HG02884 (cell line): Measurements from ENCODE around the gene PEX12.
"Not testable (repeated sequence)": the region's sequence is repeated elsewhere in the genome, so short reads cannot be mapped to it uniquely, and the experiment has no call there.

Experiments used
- ATAC-seq: cut with Tn5 transposase; IDR thresholded peaks from one replicate; pipeline ENCODE4 v1.9.1; 2021; ENCODE audit warnings: mild to moderate bottlenecking, moderate library complexity; ENCODE audit not compliant: unreplicated experiment

PEX12 gene

DNA sequence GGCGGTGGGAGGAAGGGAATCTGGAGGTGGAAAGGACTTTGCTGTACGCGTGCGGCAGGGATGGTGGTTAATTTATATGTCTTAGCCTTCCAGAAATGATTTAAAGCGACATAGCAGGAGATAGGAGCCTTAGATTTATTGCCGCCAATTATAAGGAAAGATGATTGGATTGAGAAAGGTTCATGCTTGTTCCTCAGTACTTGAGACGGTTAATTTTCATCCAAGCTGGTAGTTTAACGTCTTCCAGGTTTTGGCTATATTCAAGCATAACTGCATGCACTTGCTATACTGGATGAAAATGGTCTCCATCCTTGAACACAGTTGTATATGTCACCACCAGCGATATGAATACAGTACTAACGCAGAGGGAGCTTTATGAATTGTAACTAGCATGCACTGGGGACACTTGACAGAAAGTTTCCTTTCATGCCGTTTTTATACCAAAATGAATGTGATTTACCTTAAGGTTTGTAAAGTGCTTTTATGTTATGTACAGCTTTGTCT is 610 bp upstream of the PEX12 start:
- ATAC-seq: no peak

DNA sequence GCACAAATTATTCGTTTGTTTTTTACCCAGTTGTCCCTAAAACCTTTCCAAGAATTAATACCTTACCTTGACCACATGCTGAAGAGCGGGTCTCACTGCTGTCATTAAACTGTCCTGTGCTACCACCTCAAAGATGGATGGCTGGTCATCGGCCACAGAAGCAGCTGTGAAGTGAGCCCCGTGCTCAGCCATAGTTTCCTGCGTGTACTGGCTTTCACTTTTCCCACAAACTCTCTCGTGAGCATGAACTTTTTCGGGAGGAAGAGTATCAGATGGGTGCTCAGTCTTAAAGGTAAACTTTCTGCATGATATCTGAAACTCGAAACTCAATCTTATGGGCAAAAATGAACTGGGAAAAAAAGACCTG is 558 bp downstream of the PEX12 start:
- ATAC-seq: no peak

DNA sequence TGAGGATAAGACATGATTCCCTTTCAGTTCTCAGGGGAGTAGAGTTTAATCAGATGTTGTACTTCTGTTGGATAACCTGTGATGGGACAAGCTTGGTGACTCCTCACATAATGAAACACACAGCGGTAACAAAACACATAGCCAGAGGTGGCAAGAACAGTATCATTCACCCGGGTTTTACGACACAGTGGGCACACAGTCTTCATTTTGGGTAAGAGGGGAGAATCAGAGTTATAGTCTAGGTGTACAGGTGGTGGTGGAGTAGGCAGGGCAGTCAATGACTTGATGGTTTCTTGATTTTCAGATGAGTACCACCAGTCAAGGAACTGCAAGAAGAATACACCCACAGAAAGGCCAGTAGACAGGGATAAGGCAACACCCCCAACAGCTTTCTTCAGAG is 2.6 kb downstream of the PEX12 start:
- no peak for ATAC-seq

DNA sequence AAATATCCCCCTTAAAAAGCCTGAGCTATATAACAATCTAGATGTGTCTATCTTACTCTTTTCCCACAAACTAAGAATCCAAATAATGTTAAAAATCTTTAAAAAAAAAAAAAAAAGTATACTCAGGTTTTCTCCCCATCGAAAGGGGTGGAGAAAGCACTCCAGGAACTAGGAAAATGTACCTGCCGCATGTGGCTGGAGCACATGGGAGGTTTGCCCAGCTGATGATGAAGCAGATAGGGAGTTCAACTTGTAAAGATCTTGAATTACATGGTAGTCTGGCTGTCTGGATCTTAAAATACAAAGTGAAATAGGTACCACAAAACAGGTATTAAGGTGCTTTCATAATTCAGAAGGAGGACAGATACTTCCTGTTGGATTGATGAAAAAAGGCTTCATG is 9.0 kb downstream of the PEX12 start:
- ATAC-seq: no peak

DNA sequence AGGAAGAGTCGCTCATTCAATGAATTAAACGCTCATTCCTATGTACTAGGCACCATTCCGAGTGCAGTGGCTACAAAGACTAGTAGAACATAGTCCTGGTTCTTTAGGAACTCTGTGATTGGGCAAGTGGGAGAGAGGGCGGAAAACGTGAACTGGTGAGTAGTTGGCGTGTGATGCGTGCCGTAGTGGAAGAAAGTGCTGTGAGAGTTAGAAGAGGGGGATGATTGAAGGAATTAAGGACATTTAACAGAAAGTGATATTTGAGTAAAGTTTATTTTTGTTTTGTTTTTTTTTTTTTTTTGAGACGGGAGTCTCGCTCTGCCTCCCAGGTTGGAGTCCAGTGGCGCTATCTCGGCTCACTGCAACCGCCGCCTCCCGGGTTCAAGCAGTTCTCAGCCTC is 9.8 kb downstream of the PEX12 start:
- ATAC-seq: no peak

DNA sequence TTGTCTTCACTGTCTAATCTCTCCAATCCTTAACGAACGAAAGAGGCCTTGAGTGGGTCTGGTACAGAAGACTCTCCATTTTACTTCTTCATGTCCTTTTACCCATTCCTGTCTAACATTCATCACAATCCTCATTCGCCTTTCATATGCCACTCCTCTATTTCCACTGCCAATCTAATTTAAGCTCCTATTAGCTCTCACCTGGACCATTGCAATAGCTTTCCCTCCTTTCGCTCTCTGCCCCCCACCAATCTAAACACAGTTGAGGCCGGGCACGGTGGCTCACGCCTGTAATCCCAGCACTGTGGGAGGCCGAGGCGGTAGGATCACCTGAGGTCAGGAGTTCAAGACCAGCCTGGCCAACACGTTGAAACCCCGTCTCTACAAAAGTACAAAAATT is 11.4 kb downstream of the PEX12 start:
- ATAC-seq: no peak

DNA sequence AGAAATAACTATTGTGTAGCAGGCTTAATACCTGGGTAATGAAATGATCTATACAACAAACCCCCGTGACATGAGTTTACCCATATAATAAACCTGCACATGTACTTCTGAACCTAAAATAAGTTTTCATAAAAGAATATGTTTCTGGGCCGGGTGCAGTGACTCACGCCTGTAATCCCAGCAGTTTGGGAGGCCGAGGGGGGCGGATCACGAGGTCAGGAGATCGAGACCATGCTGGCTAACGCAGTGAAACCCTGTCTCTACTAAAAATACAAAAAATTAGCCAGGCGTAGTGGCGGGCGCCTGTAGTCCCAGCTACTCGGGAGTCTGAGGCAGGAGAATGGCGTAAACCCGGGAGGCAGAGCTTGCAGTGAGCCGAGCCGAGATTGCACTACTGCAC is 15.2 kb downstream of the PEX12 start:
- ATAC-seq: not testable (repeated sequence)

DNA sequence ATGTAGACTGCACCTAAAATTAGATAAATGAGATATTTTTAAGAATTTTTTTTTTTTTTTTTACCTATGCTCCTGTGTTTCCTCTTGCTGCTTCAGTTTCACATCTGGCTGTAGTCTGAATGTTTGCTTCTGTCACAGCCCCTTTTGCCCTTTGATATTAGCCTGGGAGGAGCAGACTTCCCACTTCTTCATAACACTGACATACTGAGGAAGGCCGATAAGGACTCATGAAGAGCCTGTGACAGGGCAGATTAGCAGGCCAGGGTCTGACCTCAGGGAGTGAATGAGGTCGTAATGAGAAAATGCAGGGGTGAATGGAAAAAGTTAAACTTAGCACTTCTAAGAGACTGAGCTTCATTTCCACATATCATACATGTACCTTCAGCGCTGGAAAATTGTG is 17.7 kb downstream of the PEX12 start, which contains the start of gene SLFN14:
SLFN14 (minus strand) TSS at position 117 of the 400 bp plus-strand sequence. CDS start 2,757 bp downstream, outside the sequence.
- no peak for ATAC-seq

DNA sequence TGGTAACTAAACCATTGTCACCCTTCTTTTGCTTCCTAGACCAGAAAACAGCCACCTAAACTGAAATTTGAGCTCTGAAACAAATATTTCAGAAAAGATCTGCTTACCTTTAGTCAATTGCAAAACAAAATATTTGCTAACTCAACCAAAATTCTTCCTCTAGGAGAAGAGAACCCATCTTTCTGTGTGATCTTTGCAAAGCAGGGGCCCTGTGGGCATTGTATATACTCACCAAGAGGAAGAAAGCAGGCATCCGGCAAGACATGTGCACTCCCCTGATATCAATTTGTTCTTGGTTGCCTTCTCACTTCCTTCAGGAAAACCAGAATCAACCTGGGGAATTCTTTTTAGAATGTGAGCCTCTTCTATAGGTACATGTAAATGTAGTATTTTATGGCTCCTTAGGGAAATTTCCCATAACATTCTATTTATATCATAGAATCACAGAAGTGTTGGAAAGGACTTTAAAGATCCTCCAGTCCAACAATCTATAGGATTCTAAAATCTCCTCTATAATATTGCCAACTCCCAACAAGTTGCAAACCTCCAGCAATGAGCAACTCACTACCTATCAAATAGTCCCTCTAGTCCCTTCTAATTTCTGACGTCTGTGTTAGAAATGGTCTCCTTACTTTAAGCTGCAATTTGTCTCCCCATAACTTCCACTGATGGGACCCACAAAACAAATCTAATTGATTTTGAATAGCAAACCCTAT is 18.7 kb downstream of the PEX12 start:
- ATAC-seq: no peak

DNA sequence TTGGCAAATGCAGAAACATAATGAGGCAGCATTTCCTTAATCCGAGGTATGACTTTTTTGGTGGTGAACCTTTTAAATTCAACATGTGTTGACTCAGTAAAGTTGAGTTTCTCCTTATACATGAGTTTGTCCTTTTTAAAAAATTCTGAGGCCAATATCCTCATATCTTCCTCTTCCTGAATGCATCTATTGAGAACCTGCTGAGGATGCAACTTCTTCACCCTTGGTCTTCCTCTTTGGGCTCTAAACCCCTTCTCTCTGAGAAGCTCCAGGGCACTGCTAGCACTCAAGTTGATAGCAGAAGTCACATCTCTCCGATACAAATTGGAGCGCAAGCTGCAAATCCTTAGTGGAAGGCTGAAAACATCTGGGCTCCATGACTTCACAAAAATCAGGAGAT is 21.0 kb downstream of the PEX12 start:
- no peak for ATAC-seq

DNA sequence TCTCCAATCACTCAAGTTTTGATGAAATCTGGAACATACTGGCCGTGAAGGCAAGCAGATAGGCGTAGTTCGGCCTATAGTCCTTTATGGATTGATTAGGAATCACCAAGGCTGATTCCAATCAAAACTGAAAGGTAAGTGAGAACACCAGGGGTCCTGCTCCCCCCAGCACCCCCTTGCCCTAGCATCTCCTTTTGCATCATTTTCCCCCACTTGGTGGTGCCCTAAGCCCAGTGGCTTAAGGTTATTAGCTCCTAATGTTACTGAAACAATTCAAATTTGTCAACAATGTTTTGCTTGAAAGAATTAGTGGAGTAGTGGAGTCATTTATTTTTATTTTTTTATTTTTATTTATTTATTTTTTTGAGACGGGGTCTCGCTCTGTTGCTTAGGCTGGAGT is 22.7 kb downstream of the PEX12 start:
- no peak for ATAC-seq

DNA sequence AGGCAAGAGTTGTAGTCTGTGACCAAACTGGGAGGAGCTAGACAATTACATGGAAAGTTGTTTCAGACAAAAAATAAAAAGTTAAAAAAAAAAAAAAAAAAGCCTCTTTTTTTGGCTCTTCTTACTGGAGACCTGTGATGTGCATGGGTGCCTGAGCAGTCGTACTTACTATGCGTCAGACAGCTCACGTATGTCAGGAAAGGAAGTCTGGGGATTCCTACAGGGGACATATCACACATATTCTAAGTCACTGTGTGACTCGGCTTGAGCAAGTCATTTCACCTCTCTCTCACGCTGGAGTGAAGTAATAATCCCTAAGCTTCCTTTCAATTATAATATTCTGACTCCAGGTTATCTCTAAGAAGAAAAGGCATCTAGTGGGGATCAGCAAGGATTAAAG is 23.7 kb downstream of the PEX12 start:
- ATAC-seq: no peak

DNA sequence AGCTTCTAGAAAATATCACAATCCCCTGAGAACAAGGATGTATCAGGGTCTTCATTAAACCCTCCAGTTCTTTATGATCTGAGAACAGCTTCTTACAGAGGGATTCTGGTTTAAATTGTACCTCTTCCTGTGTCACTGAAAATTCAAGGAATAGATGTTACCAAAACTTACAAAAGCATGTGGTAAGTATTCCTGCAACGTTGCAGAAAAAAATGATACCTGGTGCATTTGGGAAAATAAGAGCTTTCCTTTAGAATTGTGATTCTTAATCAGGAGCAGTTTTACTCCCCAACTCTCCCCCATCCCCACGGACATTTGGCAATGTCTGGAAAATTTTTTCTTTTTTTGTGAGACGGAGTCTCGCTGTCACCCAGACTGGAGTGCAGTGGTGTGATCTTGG is 25.1 kb downstream of the PEX12 start:
- ATAC-seq: no peak

DNA sequence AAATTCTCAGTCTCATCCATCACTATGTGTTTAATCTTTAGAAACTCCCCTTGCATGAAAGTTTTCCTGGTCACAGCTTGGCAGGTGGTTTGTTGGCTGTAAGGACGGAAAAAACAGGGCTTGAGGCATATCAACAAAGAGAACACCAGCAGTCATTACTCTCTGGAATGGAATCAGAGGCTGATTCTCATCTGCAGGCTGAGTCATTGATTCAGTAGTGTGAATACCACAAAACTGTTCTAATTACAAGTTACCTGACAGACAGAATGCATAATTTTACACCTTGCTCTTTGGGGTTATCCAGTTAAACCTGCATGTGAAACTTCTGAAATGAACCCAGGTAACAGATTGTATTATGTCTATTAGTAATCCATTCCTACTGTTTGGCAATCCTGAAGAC is 29.4 kb downstream of the PEX12 start:
- ATAC-seq: no peak

DNA sequence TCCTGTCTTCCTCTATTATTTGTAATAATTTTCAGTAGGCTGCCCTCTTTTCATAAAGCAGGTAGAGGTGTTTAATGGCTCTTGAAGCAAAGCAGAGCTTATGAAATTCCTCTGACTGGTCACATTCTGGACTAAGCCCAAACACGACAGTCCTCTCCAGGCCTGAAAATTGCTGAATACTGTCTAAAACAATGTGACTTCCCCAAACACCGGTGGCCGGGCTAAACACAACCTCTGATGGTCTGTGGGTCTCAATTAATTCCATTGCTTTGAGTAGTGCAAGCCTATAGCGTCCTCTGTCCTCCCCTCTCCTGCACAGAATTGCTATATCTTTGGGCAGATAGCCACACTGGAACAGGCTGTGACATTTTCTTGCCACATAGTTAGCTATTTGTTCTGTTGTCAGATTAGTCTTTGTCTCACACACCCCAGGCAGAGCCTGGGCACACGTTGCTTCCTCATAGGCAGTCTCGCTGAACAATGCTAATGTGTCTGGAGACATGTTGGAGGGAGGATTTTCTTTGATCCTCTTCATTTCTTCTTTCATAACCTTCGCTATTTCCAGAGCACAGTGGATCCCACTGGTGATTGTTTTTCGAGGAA is 30.1 kb downstream of the PEX12 start:
- no peak for ATAC-seq

DNA sequence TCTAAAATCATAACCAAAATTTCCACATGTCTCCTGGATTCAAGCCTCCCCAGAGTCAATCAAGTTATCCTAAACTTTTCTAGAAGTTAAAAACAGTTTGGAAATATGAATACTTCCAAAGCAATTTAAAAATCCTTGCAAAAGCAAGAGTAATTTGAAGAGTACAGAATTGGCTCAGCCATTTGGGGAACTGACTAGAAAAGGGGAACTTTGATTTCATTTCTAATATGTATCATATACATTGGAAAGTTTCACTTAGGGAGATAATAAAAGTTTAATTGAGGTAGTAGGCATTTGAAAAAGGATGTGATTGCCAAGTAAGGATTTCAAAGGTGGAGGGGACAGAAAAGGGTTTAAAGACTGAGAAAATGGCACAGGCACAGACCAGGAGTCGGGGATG is 31.9 kb downstream of the PEX12 start:
- ATAC-seq: no peak

DNA sequence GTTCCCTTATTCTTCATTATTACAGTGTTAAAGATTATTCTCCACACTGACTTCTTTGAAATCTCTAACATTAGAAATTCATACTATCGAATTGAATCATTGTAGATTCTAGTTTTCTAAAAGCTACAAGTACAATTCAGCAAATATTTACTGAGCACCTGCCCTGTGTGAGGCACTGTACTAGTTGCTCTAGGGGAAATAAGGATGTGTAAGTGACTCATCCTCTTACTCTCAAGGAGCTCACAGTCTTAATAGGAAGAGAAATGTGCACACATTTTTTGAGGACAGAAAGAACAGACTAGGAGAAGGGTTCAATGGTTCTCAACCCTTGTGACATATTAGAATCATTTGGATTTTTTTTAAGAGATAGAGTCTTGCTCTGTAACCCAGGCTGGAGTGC is 33.2 kb downstream of the PEX12 start:
- ATAC-seq: no peak

DNA sequence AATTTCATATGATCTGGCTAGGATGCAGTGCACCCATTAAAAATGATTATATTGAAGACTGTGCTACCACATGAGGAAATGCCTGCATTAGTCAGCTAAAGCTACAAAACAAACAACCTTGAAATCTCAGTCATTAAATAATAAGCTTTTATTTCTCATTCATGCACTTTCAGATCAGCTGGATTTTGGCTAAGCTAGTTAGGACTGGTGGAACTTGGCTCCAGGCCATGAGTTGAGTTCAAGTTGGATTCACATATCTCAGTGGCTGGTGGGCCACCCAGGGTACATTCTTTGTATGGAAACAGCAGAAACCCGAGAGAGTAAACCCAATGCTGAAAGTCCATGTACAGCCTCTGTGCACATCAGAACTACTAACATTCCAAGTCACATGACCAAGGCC is 34.5 kb downstream of the PEX12 start:
- ATAC-seq: no peak

DNA sequence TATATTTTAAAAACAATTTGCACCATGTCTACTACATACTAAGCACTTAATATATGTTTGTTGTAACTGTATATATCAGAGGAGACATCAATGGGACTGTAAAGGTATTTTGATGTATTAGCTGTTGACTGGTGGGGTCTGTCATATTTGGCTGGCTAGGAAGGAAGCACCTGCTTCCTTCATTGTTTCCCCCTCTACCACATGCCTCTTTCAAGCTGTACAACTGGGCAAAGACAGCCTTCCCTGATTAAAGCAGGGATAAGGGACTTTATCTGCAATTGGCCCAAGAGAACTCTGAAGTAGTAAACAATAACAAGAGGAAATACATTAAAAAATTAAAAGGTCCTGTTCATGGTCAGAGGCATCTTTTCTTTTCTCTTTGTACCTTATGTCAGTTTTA is 35.4 kb downstream of the PEX12 start:
- no peak for ATAC-seq

DNA sequence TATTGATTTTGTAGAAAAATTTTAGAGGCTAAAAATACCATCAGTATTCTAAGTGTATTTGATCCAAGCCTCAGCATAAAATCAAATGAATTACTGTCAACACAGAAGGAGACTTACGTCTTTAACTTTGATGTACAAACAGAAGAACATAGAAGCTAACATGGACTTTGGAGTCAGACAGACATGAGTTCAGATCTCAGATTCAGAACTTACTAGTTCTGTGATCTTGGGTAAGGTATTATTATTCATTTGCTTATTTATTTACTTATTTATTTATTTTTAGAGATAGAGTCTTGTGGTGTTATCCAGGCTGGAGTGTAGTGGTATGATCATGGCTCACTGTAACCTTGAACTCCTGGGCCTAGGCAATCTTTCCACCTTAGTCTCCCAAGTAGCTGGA is 36.9 kb downstream of the PEX12 start:
- ATAC-seq: no peak

DNA sequence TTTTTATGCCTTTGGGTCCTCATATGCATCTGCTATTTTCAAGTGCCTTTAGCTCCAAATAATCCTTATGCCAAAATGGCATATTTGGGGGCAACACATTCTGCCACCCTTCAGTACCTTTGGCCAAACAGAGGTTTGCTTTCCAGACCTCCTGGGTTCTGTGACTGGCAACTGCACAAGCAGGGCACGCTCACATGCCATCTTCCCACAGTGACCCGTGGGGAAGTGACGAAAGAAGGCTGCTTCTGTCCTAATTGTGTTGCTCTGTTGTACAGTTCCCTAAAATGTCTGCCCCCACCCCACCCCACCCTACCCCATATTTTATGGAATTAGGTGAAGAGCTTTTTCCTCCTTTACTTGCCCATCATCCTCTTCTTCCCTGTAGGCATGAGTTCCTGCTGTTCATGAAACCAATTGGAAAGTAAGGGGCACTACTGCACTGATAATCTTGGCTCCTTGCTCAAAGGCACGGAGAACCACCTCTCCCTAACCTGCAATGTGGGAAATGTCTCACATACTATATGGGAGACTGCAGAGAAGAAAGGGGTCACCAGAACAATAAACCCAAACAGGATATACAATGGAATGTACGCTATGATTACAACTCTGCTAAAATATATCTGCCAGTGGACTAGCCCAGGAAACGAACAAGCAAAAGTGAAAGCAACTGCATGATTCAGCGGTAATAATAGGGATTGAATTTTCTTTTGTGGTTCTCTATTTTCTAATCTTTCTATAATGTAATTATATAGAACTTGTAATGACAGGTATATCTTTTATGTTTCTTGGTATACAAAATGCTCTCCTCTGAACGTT is 37.6 kb downstream of the PEX12 start:
- no peak for ATAC-seq

DNA sequence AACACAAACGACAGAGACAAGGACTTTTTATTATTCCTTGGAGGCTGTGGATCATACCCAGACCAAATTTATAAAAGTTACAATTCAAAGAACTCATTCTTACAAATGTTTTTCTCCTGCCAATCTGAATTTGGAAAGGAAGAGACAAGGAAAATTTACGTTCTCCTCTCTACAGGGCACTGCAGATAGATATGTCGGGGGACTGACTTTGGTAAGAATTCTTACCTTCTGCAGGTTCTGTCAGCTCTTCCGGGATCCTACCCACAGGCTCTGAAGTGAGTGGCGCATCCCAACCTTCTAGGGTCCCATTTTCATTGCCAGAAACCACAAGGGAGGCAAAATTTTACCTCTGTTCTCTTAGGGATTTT is 38.7 kb downstream of the PEX12 start:
- no peak for ATAC-seq
